MCF 10A (cell line): ENCODE measurements around the gene NCOR2. TPM values are rescaled to one million over a fixed set of nuclear protein-coding genes. Genes with fewer than 3 reads are reported as not detected.
A peak's percentile ranks its signal among the peaks of the same experiment; 100 is the strongest.

ENCODE experiments used
- Bru-seq: library from RNA; stranded (reverse); fragments of 400-500 nt; gene quantifications from one replicate; lab custom pipeline; 2021; lab: Mats Ljungman, UMichigan
- BruChase-seq, 2 experiments: library from RNA; stranded (reverse); fragments of 400-500 nt; gene quantifications; one replicate each; lab custom pipeline; 2021; lab: Mats Ljungman, UMichigan
- BruUV-seq: library from RNA; stranded (reverse); fragments of 400-500 nt; replicated peaks from 2 replicates; lab custom pipeline; 2021; lab: Mats Ljungman, UMichigan
- CTCF ChIA-PET: fragments of 300-600 bp; sonication (Branson Sonifier 250); formaldehyde crosslinking; extraction: SDS; loops from one replicate; lab custom pipeline; 2021; ENCODE audit warnings: antibody characterized with exemption, inconsistent platforms; lab: Yijun Ruan, JAX
- POLR2A ChIA-PET: fragments of 300-600, 350-650 bp; sonication (Branson Sonifier 250); formaldehyde crosslinking; extraction: SDS; loops from one replicate; lab custom pipeline; 2020; ENCODE audit warnings: antibody characterized with exemption, inconsistent platforms; lab: Yijun Ruan, JAX
- DNase-seq: peaks from one replicate; pipeline ENCODE4 v3.0.0-alpha.2; 2018; ENCODE audit not compliant: unreplicated experiment
- H3K27ac Mint-ChIP-seq: one replicate; pipeline ENCODE4 v1.8.0; 2022; ENCODE audit warnings: mild to moderate bottlenecking, low read depth, mixed read lengths; ENCODE audit not compliant: unreplicated experiment
- H3K27me3 Mint-ChIP-seq: one replicate; pipeline ENCODE4 v1.8.0; 2022; ENCODE audit warnings: mixed read lengths; ENCODE audit not compliant: insufficient read depth, unreplicated experiment
- H3K36me3 Mint-ChIP-seq: one replicate; pipeline ENCODE4 v1.8.0; 2022; ENCODE audit warnings: mild to moderate bottlenecking, moderate library complexity, mixed read lengths; ENCODE audit not compliant: insufficient read depth, unreplicated experiment
- H3K4me1 Mint-ChIP-seq: one replicate; pipeline ENCODE4 v1.8.0; 2022; ENCODE audit warnings: mixed read lengths; ENCODE audit not compliant: insufficient read depth, unreplicated experiment
- H3K4me3 Mint-ChIP-seq: one replicate; pipeline ENCODE4 v1.8.0; 2022; ENCODE audit warnings: mild to moderate bottlenecking, moderate library complexity, mixed read lengths; ENCODE audit not compliant: unreplicated experiment
- H3K9me3 Mint-ChIP-seq: one replicate; pipeline ENCODE4 v1.8.0; 2022; ENCODE audit warnings: mixed read lengths; ENCODE audit not compliant: unreplicated experiment
- CTCF ChIP-seq: fragments of 200-600 bp; IDR thresholded peaks from one replicate; pipeline ENCODE4 v1.8.0; 2022; ENCODE audit warnings: antibody characterized with exemption, mild to moderate bottlenecking; ENCODE audit not compliant: unreplicated experiment
- intact Hi-C: fragments of 100-400 bp; cut with micrococcal nuclease; formaldehyde crosslinking; loops from 2 replicates; pipeline ENCODE4 v1.14.1; 2022
- long read RNA-seq: library from polyadenylated mRNA; stranded (forward); transcript quantifications from one replicate; pipeline ENCODE4 v2.0.0, GENCODE V29; 2022
- total RNA-seq: library from RNA; stranded (reverse); gene quantifications from 2 replicates; pipeline ENCODE4 v1.2.3, GENCODE V29; 2022

Gene NCOR2
- total RNA-seq, result 145 and 177 TPM in 2 replicates
- Bru-seq, nascent RNA, result percentile 61 among the genes with signal in this experiment
- percentile 64 among the genes with signal in this experiment for BruChase-seq, experiment 1, labeled RNA remaining after a 6-hour chase
- percentile 58 among the genes with signal in this experiment for BruChase-seq, experiment 2, labeled RNA remaining after a 2-hour chase
- long read RNA-seq, partial matches to known transcripts, result 9 of 35 reads
- long read RNA-seq, other reads (novel, unspliced or antisense), result 26 of 35 reads

- no peaks in the 10 kb centered on the region for H3K27me3 Mint-ChIP-seq
- H3K9me3 Mint-ChIP-seq, result no peaks in the 10 kb centered on the region
- POLR2A ChIA-PET, result interaction anchor here (0.6 to 5.8 kb wide), 9 partner anchors 10 to 118 kb away, joined by 3 to 44 read pairs (median 4); no protein-coding TSS in a partner anchor
- DNase-seq, result peak; percentile 12
- peaks cover 6% of the 10 kb centered on the region for H3K4me1 Mint-ChIP-seq
- TF ChIP-seq CTCF, result no peak
- BruUV-seq, result no TSS peak
- H3K4me3 Mint-ChIP-seq, result peak within 1 kb of the TSS; percentile 87
- no peaks in the 10 kb centered on the region for H3K36me3 Mint-ChIP-seq
- intact Hi-C loops, result loop anchor here (1.0 to 5.0 kb wide), 4 partner anchors 48 to 180 kb away; no protein-coding TSS in a partner anchor
- peak within 1 kb of the TSS; percentile 61 for H3K27ac Mint-ChIP-seq
- CTCF ChIA-PET, result interaction anchor here (0.7 to 2.0 kb wide), 3 partner anchors 51 to 199 kb away, joined by 3 to 16 read pairs (median 3); no protein-coding TSS in a partner anchor
These were observed at the start of gene NCOR2 for GRCh38 chr12:124566997-124567672. Gene NCOR2 (minus strand): TSS chr12:124567612. CDS start chr12:124495251, 72,361 bp downstream.

- Mint-ChIP-seq H3K27ac (no peak overlapping the region), H3K27me3 (no peaks in the 10 kb centered on the region), H3K4me1 (peaks cover 20% of the 10 kb centered on the region), H3K9me3 (no peaks in the 10 kb centered on the region), H3K36me3 (peaks cover 13% of the 10 kb centered on the region), H3K4me3 (no peak overlapping the region)
- BruUV-seq, result no TSS peak
- ChIA-PET CTCF (no interaction called here), POLR2A (interaction anchor here (0.9 kb wide), 1 partner anchor 46 kb away, joined by 3 read pairs; no protein-coding TSS in a partner anchor)
- no peak for TF ChIP-seq CTCF
- intact Hi-C loops, result no loop called here
- DNase-seq, result no peak
These were observed 49.2 kb upstream of the NCOR2 start for GRCh38 chr12:124616394-124617221.

DNA sequence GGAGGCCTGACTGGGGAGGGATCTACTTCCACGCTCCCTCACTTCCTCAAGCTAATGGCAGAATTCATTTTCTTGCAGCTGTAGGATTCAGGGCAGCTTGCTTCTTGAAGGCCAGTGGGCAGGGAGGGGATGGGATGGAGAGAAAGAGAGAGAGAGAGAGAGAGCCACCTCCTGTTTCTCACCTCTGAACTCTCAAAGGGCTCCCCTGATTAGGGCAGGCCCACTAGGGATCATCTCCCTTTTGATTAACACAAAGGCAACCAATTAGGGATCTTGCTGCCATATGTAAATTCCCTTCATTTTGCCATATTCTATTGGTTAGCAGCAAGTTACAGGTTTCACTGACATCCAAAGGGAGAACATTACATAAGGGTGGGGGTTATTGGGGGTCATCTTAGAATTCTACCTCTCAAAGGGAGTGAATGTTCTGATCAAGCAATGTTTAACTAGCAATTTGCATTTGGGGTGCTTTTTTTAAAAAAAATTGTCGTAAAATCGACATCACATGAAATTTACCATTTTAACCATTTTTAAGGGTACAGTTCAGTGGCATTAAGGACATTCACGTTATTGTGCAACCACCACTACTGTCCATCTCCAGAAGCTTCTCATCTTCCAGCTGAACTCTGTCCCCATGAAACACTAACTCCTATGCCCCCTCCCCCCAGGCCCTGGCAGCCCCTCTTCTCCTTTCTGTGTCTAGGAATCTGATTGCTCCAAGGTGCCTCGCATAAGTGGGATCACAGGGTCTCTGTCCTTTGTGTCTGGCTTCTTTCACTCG is 47.3 kb upstream of the NCOR2 start:
- Mint-ChIP-seq H3K36me3 (peaks cover 13% of the 10 kb centered on the region), H3K27ac (no peak overlapping the region), H3K4me3 (no peak overlapping the region), H3K9me3 (no peaks in the 10 kb centered on the region), H3K4me1 (peaks cover 9% of the 10 kb centered on the region), H3K27me3 (no peaks in the 10 kb centered on the region)
- no TSS peak for BruUV-seq
- no peak for DNase-seq
- ChIA-PET POLR2A (interaction anchor here (0.8 to 1.5 kb wide), 2 partner anchors 19 to 38 kb away, joined by 4 to 5 read pairs; no protein-coding TSS in a partner anchor), CTCF (no interaction called here)
- no peak for TF ChIP-seq CTCF
- intact Hi-C loops, result no loop called here
